ENCODE results near the gene ACP7. TPM values are rescaled to one million over a fixed set of nuclear protein-coding genes. Genes with fewer than 3 reads are reported as not detected.

The ACP7 gene
- total RNA-seq, 1 experiment from 2014 or later, result not detected

DNA sequence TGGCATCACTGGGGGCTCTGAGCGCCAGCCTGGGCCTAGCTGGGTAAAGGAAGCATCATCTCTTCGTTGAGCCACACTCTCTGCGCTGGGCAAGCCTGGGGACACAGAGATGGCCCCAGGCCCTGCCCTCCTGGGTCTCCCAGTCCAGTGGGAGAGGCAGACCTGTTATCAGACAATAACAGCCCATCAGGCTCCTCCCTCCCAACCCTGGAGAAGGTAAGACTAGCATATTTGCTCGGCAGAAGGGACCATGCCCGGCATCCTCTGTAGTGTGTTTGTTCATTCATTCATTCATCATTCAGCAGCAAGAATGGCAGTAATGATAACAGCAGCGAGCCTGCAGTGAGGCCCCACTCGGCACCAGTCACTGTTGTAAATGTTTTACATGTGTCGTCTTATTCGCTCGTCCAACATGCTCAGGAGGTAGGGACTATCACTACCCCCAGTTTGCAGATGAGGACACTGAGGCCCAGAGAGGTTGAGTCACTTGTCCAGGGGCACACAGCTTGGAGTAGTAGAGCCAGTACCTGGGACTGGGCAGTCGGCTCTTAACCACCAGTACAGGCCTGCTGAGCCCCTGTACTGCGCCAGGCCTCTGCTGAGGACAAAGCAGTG is 74.6 kb downstream of the ACP7 start:
- no peaks in the 10 kb centered on the region for H3K9me3 ChIP-seq (replicated peaks)
- H3K36me3 ChIP-seq, result peaks cover 8% of the 10 kb centered on the region; the same call in 1 of the 2 replicates
- no peak overlapping the region for H3K27ac ChIP-seq
- H3K27me3 ChIP-seq (replicated peaks), result no peaks in the 10 kb centered on the region
- peaks cover 7% of the 10 kb centered on the region for H3K4me1 ChIP-seq (replicated peaks)
- H3K4me3 ChIP-seq, result no peak overlapping the region
- no peak for DNase-seq (ENCODE audit: low read depth in 1 of 2, low spot score in 2 of 2)

DNA sequence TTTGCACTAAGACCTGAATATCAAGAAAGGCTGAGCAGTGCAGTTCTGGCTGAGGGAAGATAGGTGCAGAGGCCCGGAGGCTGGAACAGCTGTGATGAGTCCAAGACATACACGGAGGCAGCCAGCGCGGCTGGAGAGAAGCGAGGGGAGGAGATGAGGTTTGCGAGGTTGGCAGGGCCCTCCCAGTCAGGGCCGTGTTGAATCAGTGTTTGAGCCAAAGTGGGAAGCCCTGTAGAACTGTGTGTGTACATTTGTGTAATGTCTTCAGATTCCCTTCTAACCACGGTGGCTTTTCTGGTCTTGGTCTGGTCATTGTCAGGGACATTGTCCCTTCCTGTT is 76.3 kb downstream of the ACP7 start:
- Histone ChIP-seq H3K36me3 (0 out of 2 replicates have a peak, but pooled peaks cover 5% of the 10 kb centered on the region), H3K27me3 (replicated peaks) (no peaks in the 10 kb centered on the region), H3K4me3 (no peak overlapping the region), H3K27ac (no peak overlapping the region), H3K9me3 (replicated peaks) (no peaks in the 10 kb centered on the region), H3K4me1 (replicated peaks) (peaks cover 7% of the 10 kb centered on the region)
- DNase-seq (ENCODE audit: low read depth in 1 of 2, low spot score in 2 of 2), result no peak

Other genes starting within 250 kb of the ACP7 start
- 266 and 343 TPM in 2 replicates for gene HNRNPL, start 234.4 kb upstream of the ACP7 start, total RNA-seq (2014; rRNA removed; shearing (Covaris generic))
- 0.84 TPM in 1 of 2 replicates, not detected in the other for gene RINL, start 206.1 kb upstream of the ACP7 start, total RNA-seq (2014; rRNA removed; shearing (Covaris generic))
- gene SIRT2, start 184.8 kb upstream of the ACP7 start, total RNA-seq (2014; rRNA removed; shearing (Covaris generic)), result 48.8 and 75.6 TPM in 2 replicates
- 19.3 and 29.8 TPM in 2 replicates for gene NFKBIB, start 184.4 kb upstream of the ACP7 start, total RNA-seq (2014; rRNA removed; shearing (Covaris generic))
- gene CCER2, start 172.2 kb upstream of the ACP7 start, total RNA-seq (2014; rRNA removed; shearing (Covaris generic)), result not detected in 2 replicates
- gene SARS2, start 153.6 kb upstream of the ACP7 start, total RNA-seq (2014; rRNA removed; shearing (Covaris generic)), result 17.0 and 19.9 TPM in 2 replicates
- 60.6 and 60.7 TPM in 2 replicates for gene MRPS12, start 153.4 kb upstream of the ACP7 start, total RNA-seq (2014; rRNA removed; shearing (Covaris generic))
- gene FBXO17, start 108.6 kb upstream of the ACP7 start, total RNA-seq (2014; rRNA removed; shearing (Covaris generic)), result 3.9 and 21.0 TPM in 2 replicates
- 1.5 TPM in 1 of 2 replicates, not detected in the other for gene FBXO27, start 51.8 kb upstream of the ACP7 start, total RNA-seq (2014; rRNA removed; shearing (Covaris generic))
- gene PAK4, start 41.4 kb downstream of the ACP7 start, total RNA-seq (2014; rRNA removed; shearing (Covaris generic)), result 7.2 TPM in 2 replicates
- gene NCCRP1, start 112.6 kb downstream of the ACP7 start, total RNA-seq (2014; rRNA removed; shearing (Covaris generic)), result not detected in 2 replicates
- gene SYCN, start 119.9 kb downstream of the ACP7 start, total RNA-seq (2014; rRNA removed; shearing (Covaris generic)), result not detected in 2 replicates
- gene IFNL3, start 160.6 kb downstream of the ACP7 start, total RNA-seq (2014; rRNA removed; shearing (Covaris generic)), result not detected in 2 replicates
- not detected in 2 replicates for gene IFNL4, start 164.5 kb downstream of the ACP7 start, total RNA-seq (2014; rRNA removed; shearing (Covaris generic))
- not detected in 2 replicates for gene IFNL2, start 184.0 kb downstream of the ACP7 start, total RNA-seq (2014; rRNA removed; shearing (Covaris generic))
- not detected in 2 replicates for gene IFNL1, start 212.0 kb downstream of the ACP7 start, total RNA-seq (2014; rRNA removed; shearing (Covaris generic))
- gene LRFN1, start 236.5 kb downstream of the ACP7 start, total RNA-seq (2014; rRNA removed; shearing (Covaris generic)), result not detected in 2 replicates

All from SJSA1 (cell line).